Suprapubic skin (tissue), 4 donors: Measurements from ENCODE around the gene ACTBL2. TPM values are rescaled to one million over a fixed set of nuclear protein-coding genes. Genes with fewer than 3 reads are reported as not detected.

ENCODE experiments used
- DNase-seq, 2 donors: peaks; one replicate each; pipeline ENCODE4 v3.0.0-alpha.2; 2019; ENCODE audit warnings: low spot score in 2 of 2
- H3K27ac ChIP-seq: fragments of 200-600 bp; sonication (generic); one replicate; pipeline ENCODE4 v1.5.1; 2019
- H3K27me3 ChIP-seq: fragments of 200-600 bp; sonication (generic); one replicate; pipeline ENCODE4 v1.5.1; 2019
- H3K36me3 ChIP-seq: fragments of 200-600 bp; sonication (generic); one replicate; pipeline ENCODE4 v1.5.1; 2019
- H3K4me1 ChIP-seq: fragments of 200-600 bp; sonication (generic); one replicate; pipeline ENCODE4 v1.5.1; 2019
- H3K4me3 ChIP-seq: fragments of 200-600 bp; sonication (generic); one replicate; pipeline ENCODE4 v1.5.1; 2019; ENCODE audit warnings: mild to moderate bottlenecking
- H3K9me3 ChIP-seq: fragments of 200-600 bp; sonication (generic); one replicate; pipeline ENCODE4 v1.5.1; 2019
- CTCF ChIP-seq, 2 donors: fragments of 200-600 bp in 1 of 2; fragments of 450-650 bp in 1 of 2; sonication (generic) in 1 of 2; IDR thresholded peaks; one replicate each; pipeline ENCODE4 v1.5.1; 2016 to 2019; ENCODE audit warnings: antibody characterized with exemption in 2 of 2, mild to moderate bottlenecking in 1 of 2, moderate library complexity in 1 of 2
- EP300 ChIP-seq: sonication (generic); formaldehyde crosslinking; IDR thresholded peaks from one replicate; pipeline ENCODE4 v1.6.1; 2017; ENCODE audit warnings: antibody characterized with exemption
- POLR2A ChIP-seq, 2 donors: fragments of 450-650 bp; IDR thresholded peaks; one replicate each; pipeline ENCODE4 v1.6.1; 2017; ENCODE audit warnings: antibody characterized with exemption in 2 of 2, mild to moderate bottlenecking in 2 of 2, moderate library complexity in 2 of 2
- POLR2AphosphoS5 ChIP-seq, 3 donors: sonication (generic); formaldehyde crosslinking; IDR thresholded peaks; one replicate each; pipeline ENCODE4 v1.6.1; 2017; ENCODE audit warnings: antibody characterized with exemption in 3 of 3
- WGBS: methylation state at CpG from one replicate; pipeline ENCODE4 v1.1.5; 2018; 5-methylcytosine and 5-hydroxymethylcytosine counted together
- total RNA-seq, 4 donors: library from RNA; depleted of rRNA; stranded (reverse); fragments of >200 nt; gene quantifications; one replicate each; pipeline ENCODE4 v1.1.0, GENCODE V29; 2016

ACTBL2 gene
- total RNA-seq, 4 donors from 2014 or later = 1.0 to 4.8 (median 1.6) TPM; not detected in 1

GRCh38 chr5:57517250-57517649 lies 34.6 kb upstream of the ACTBL2 start:
- no peak overlapping the region for H3K27ac ChIP-seq
- H3K4me3 ChIP-seq = no peak overlapping the region
- no peak for DNase-seq
- H3K27me3 ChIP-seq = no peaks in the 10 kb centered on the region
- no peaks in the 10 kb centered on the region for H3K4me1 ChIP-seq
- no peaks in the 10 kb centered on the region for H3K9me3 ChIP-seq
- TF ChIP-seq EP300 (no peak), POLR2AphosphoS5 (IDR thresholded peaks at IDR 0.05) (no peak), POLR2A (IDR thresholded peaks at IDR 0.05) (no peak), CTCF (IDR thresholded peaks at IDR 0.05) (no peak)
- WGBS = 46% methylated on average over 1 of the region's 1 CpG
- H3K36me3 ChIP-seq = no peaks in the 10 kb centered on the region

- H3K27me3 ChIP-seq = no peaks in the 10 kb centered on the region
- DNase-seq = no peak
- no peaks in the 10 kb centered on the region for H3K9me3 ChIP-seq
- no peak overlapping the region for H3K27ac ChIP-seq
- no peaks in the 10 kb centered on the region for H3K36me3 ChIP-seq
- TF ChIP-seq EP300 (no peak), POLR2A (IDR thresholded peaks at IDR 0.05) (no peak), CTCF (IDR thresholded peaks at IDR 0.05) (no peak), POLR2AphosphoS5 (IDR thresholded peaks at IDR 0.05) (no peak)
- 97% methylated on average over 2 of the region's 2 CpGs for WGBS
- H3K4me3 ChIP-seq = no peak overlapping the region
- no peaks in the 10 kb centered on the region for H3K4me1 ChIP-seq
Measured at GRCh38 chr5:57513785-57514184, 31.2 kb upstream of the ACTBL2 start.

GRCh38 chr5:57511321-57511720 lies 28.7 kb upstream of the ACTBL2 start:
- no peak overlapping the region for H3K27ac ChIP-seq
- no peaks in the 10 kb centered on the region for H3K9me3 ChIP-seq
- no peak for DNase-seq
- H3K27me3 ChIP-seq = no peaks in the 10 kb centered on the region
- no peaks in the 10 kb centered on the region for H3K4me1 ChIP-seq
- H3K4me3 ChIP-seq = no peak overlapping the region
- WGBS = 86% methylated on average over 1 of the region's 1 CpG
- TF ChIP-seq POLR2AphosphoS5 (IDR thresholded peaks at IDR 0.05) (no peak), EP300 (no peak), CTCF (IDR thresholded peaks at IDR 0.05) (no peak), POLR2A (IDR thresholded peaks at IDR 0.05) (no peak)
- no peaks in the 10 kb centered on the region for H3K36me3 ChIP-seq

GRCh38 chr5:57509501-57510260 lies 27.1 kb upstream of the ACTBL2 start:
- H3K27ac ChIP-seq = no peak overlapping the region
- H3K4me1 ChIP-seq = no peaks in the 10 kb centered on the region
- no peaks in the 10 kb centered on the region for H3K27me3 ChIP-seq
- no peak for DNase-seq
- no peak overlapping the region for H3K4me3 ChIP-seq
- no peaks in the 10 kb centered on the region for H3K36me3 ChIP-seq
- H3K9me3 ChIP-seq = no peaks in the 10 kb centered on the region
- no peak for TF ChIP-seq EP300
- no peak for TF ChIP-seq POLR2A (IDR thresholded peaks at IDR 0.05)
- no peak for TF ChIP-seq POLR2AphosphoS5 (IDR thresholded peaks at IDR 0.05)
- TF ChIP-seq CTCF (IDR thresholded peaks at IDR 0.05) = no peak
- 64% methylated on average over 3 of the region's 3 CpGs for WGBS

GRCh38 chr5:57508211-57508610 lies 25.6 kb upstream of the ACTBL2 start:
- 95% methylated on average over 2 of the region's 2 CpGs for WGBS
- Histone ChIP-seq H3K4me3 (no peak overlapping the region), H3K27me3 (no peaks in the 10 kb centered on the region), H3K36me3 (no peaks in the 10 kb centered on the region), H3K9me3 (no peaks in the 10 kb centered on the region), H3K4me1 (no peaks in the 10 kb centered on the region), H3K27ac (no peak overlapping the region)
- no peak for DNase-seq
- no peak for TF ChIP-seq POLR2AphosphoS5 (IDR thresholded peaks at IDR 0.05)
- no peak for TF ChIP-seq EP300
- TF ChIP-seq CTCF (IDR thresholded peaks at IDR 0.05) = no peak
- TF ChIP-seq POLR2A (IDR thresholded peaks at IDR 0.05) = no peak
